DND-41 (cell line): Measurements from ENCODE around the gene GPR161.

ENCODE experiments used
- CTCF ChIP-seq: IDR thresholded peaks from 2 replicates; pipeline ENCODE4 v1.5.1; 2012; ENCODE audit warnings: borderline replicate concordance, low read length, moderate library complexity, mild to moderate bottlenecking; ENCODE audit not compliant: poor library complexity, severe bottlenecking; ENCODE audit errors: extremely low read depth
- EZH2 ChIP-seq: IDR thresholded peaks from 3 replicates; pipeline ENCODE4 v1.6.1; 2012; ENCODE audit warnings: borderline replicate concordance, low read depth, mild to moderate bottlenecking, moderate library complexity, low read length, inconsistent platforms; ENCODE audit not compliant: severe bottlenecking

GRCh38 chr1:168146626-168147025, 9.9 kb upstream of the GPR161 start:
- TF ChIP-seq CTCF: no peak
- TF ChIP-seq EZH2: no peak
